Panc1 (cell line): Measurements from ENCODE around the gene NUMB.

Experiments used
- CTCF ChIP-seq: fragments of 450-650 bp; IDR thresholded peaks from 2 replicates; pipeline ENCODE4 v1.5.1; 2017; ENCODE audit warnings: mild to moderate bottlenecking
- POLR2AphosphoS5 ChIP-seq: IDR thresholded peaks from 2 replicates; pipeline ENCODE4 v1.6.1; 2012; ENCODE audit warnings: mild to moderate bottlenecking, low read depth, low read length, moderate library complexity
- REST ChIP-seq, 2 experiments: IDR thresholded peaks; 2 replicates each; pipeline ENCODE4 v1.6.1; 2011 to 2012; ENCODE audit warnings: low read depth in 2 of 2, control low read depth in 1 of 2, low read length in 1 of 2, mild to moderate bottlenecking in 1 of 2, moderate library complexity in 1 of 2; ENCODE audit not compliant: insufficient read depth in 1 of 2
- TCF7L2 ChIP-seq: IDR thresholded peaks from 2 replicates; pipeline ENCODE4 v1.6.1; 2011; ENCODE audit warnings: mild to moderate bottlenecking, low read depth, low read length, inconsistent platforms

- no peak for TF ChIP-seq CTCF
- no peak for TF ChIP-seq POLR2AphosphoS5
- TF ChIP-seq TCF7L2: no peak
- no peak for TF ChIP-seq REST (IDR thresholded peaks at IDR 0.05; ENCODE audit: insufficient read depth in 1 of 2, low read depth in 2 of 2, low read length in 1 of 2)
Measured at GRCh38 chr14:73462815-73463214, 4.5 kb upstream of the NUMB start.
